Testis (tissue), 3 donors: Measurements from ENCODE around the gene PDE6A. TPM values are rescaled to one million over a fixed set of nuclear protein-coding genes. Genes with fewer than 3 reads are reported as not detected.
A peak's percentile ranks its signal among the peaks of the same experiment; 100 is the strongest.

ENCODE experiments used
- DNase-seq: peaks from one replicate; pipeline ENCODE4 v3.0.0-alpha.2; 2019
- H3K27ac ChIP-seq, 2 donors: fragments of 200-600 bp; sonication (generic); one replicate each; pipeline ENCODE4 v1.5.1; 2019
- H3K27me3 ChIP-seq: fragments of 200-600 bp; sonication (generic); one replicate; pipeline ENCODE4 v1.5.1; 2019
- H3K36me3 ChIP-seq: fragments of 200-600 bp; sonication (generic); one replicate; pipeline ENCODE4 v1.5.1; 2017; ENCODE audit warnings: low read depth; ENCODE audit errors: missing control alignments
- H3K4me1 ChIP-seq: fragments of 200-600 bp; sonication (generic); one replicate; pipeline ENCODE4 v1.5.1; 2019
- H3K4me3 ChIP-seq, 2 donors: fragments of 200-600 bp; sonication (generic); one replicate each; pipeline ENCODE4 v1.5.1; 2017 to 2019
- H3K9me3 ChIP-seq: fragments of 200-600 bp; sonication (generic); one replicate; pipeline ENCODE4 v1.5.1; 2017
- POLR2A ChIP-seq: fragments of 450-650 bp; IDR thresholded peaks from one replicate; pipeline ENCODE4 v1.6.1; 2017; ENCODE audit warnings: antibody characterized with exemption, mild to moderate bottlenecking, moderate library complexity
- WGBS, 2 donors: methylation state at CpG; one replicate each; pipeline ENCODE4 v1.1.5; 2018; 5-methylcytosine and 5-hydroxymethylcytosine counted together
- intact Hi-C: fragments of 100-400 bp; cut with DNase I; formaldehyde crosslinking; loops from one replicate; pipeline ENCODE4 v1.15.1; 2023; ENCODE audit warnings: low total_unique reads
- polyA plus RNA-seq: library from polyadenylated mRNA; stranded (reverse); fragments of 350-450 nt; fragmentation: Illumina TruSeq; extraction: RNeasy Lipid Tissue Mini Kit (QIAGEN cat#74804); gene quantifications from one replicate; pipeline ENCODE4 v1.2.3, GENCODE V29; 2014; ENCODE audit warnings: low read depth, low replicate concordance; ENCODE audit not compliant: insufficient read depth
- total RNA-seq, 2 donors: library from RNA; depleted of rRNA; stranded (reverse); fragments of >200 nt; gene quantifications; one replicate each; pipeline ENCODE4 v1.2.3, GENCODE V29; 2016
- TF ChIP-seq, protein P1 (sequence below), 3 experiments: fragments of 450-650 bp in 2 of 3; fragments of 200-600 bp in 1 of 3; sonication (generic) in 1 of 3; IDR thresholded peaks; one replicate each; pipeline ENCODE4 v1.5.1; 2016 to 2019; ENCODE audit warnings: antibody characterized with exemption in 3 of 3, mild to moderate bottlenecking in 2 of 3, moderate library complexity in 1 of 3

PDE6A gene
- total and polyA plus RNA-seq, 3 donors from 2014 or later, result 2.9 to 4.6 (median 3.2) TPM

DNA sequence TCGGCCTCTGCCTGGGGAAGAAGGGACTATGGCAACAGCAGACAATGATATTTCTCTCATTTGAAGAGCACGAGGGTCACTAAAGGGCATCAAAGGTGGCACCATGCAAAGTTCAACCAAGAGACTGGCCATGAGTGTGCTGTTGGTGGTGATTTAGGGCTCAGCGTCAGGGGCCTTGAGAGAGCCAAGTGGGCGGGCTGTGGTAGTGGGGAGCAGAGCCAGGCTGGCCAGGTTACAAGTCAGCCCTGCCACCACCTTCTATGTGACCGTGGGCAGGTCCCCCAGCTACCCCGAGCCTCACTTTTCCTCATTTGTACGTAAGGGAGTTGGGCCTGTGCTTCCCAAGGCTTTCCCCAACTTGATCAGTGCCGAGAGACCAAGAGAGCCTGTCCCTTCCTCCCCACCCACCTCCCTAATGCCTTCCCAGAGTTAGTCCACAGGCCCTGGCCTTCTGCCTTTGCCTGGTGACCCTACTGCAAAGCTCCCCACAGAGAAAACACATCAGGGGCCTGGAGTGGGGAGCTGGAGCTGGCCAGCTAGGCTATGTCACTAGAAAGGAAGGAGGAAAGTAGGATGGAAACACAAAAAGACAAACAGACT, 104.3 kb downstream of the PDE6A start:
- intact Hi-C loops, result loop anchor here (10.0 kb wide), 1 partner anchor 124 kb away; the partner anchor contains the start of gene SLC26A2
- DNase-seq, result no peak
- H3K9me3 ChIP-seq, result no peaks in the 10 kb centered on the region
- H3K36me3 ChIP-seq, result no peaks in the 10 kb centered on the region
- no peak overlapping the region for H3K4me3 ChIP-seq
- H3K4me1 ChIP-seq, result no peaks in the 10 kb centered on the region
- TF ChIP-seq, protein P1, sequence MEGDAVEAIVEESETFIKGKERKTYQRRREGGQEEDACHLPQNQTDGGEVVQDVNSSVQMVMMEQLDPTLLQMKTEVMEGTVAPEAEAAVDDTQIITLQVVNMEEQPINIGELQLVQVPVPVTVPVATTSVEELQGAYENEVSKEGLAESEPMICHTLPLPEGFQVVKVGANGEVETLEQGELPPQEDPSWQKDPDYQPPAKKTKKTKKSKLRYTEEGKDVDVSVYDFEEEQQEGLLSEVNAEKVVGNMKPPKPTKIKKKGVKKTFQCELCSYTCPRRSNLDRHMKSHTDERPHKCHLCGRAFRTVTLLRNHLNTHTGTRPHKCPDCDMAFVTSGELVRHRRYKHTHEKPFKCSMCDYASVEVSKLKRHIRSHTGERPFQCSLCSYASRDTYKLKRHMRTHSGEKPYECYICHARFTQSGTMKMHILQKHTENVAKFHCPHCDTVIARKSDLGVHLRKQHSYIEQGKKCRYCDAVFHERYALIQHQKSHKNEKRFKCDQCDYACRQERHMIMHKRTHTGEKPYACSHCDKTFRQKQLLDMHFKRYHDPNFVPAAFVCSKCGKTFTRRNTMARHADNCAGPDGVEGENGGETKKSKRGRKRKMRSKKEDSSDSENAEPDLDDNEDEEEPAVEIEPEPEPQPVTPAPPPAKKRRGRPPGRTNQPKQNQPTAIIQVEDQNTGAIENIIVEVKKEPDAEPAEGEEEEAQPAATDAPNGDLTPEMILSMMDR (IDR thresholded peaks at IDR 0.05), result no peak
- TF ChIP-seq POLR2A, result no peak
- 78 to 81% methylated on average over 5 to 8 of the region's 8 CpGs for WGBS, 2 donors
- H3K27ac ChIP-seq, result no peak overlapping the region
- no peaks in the 10 kb centered on the region for H3K27me3 ChIP-seq

DNA sequence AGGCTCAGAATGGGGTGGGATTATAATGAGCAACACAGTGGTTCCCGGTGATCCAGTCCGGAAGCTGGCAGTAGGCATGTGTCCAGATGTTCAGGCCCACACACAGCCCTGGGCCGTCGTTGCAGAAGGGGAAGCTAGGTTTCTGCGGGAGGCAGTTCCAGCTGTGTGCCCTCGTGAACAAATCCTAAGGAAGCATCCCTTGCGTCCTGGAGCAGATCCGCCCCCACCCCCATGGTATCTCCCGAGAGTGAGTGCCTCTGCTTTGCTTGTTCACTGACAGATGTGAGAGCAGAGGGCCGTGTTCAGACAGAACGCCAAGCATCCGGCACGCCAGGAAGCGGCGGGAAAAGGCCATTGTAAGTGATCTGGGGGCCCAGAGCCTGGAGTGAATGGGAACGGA, 104.8 kb downstream of the PDE6A start:
- TF ChIP-seq, protein P1 (IDR thresholded peaks at IDR 0.05), result no peak
- TF ChIP-seq POLR2A, result no peak
- no peaks in the 10 kb centered on the region for H3K4me1 ChIP-seq
- intact Hi-C loops, result loop anchor here (10.0 kb wide), 2 partner anchors 125 to 155 kb away; partner anchors contain the start of gene SLC26A2
- DNase-seq, result no peak
- no peaks in the 10 kb centered on the region for H3K27me3 ChIP-seq
- H3K9me3 ChIP-seq, result no peaks in the 10 kb centered on the region
- 61 to 63% methylated on average over 16 of the region's 16 CpGs for WGBS, 2 donors
- H3K27ac ChIP-seq, result no peak overlapping the region
- no peaks in the 10 kb centered on the region for H3K36me3 ChIP-seq
- no peak overlapping the region for H3K4me3 ChIP-seq

DNA sequence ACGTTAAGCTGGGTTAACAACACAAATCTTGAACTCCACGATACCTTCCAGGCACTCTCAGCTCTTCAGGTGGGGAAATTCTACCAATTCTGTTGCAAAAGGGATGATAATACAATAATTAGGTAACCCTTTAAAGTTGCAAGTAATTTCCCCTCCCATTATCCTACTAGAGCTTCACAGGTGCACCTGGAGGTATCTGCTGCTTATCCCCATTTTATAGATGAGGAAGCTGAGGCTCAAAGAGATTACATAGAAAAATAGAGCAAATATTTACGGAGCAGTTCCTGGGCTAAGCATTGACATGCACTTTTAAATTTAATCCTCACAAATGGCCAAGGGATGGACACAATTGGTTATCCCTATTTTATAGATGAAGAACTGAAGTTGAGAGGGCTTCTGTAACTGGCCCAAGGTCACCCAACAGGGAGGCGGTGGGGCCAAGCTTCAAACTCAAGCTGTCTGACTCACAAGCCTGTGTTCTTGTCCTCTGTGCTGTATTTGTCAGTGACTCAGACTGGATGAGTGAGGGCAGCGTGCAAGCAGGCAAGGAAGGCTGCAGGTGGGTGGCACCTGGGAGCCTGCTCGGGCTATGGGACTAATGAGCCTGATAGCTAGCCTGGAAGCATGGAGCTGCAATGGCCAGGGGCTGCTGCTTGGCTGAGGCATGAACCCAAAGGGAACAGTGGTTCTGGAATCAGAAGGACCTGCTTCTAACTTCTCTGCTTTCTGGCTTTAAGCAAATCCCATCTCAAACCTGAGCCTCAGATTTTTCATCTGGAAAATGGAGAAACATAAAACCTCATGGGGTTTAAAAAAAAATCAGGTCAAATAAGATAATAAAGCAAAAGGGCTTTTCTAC, 105.5 kb downstream of the PDE6A start:
- no peaks in the 10 kb centered on the region for H3K27me3 ChIP-seq
- TF ChIP-seq, protein P1 (IDR thresholded peaks at IDR 0.05), result no peak
- TF ChIP-seq POLR2A, result no peak
- 93 to 94% methylated on average over 4 to 6 of the region's 6 CpGs for WGBS, 2 donors
- intact Hi-C loops, result loop anchor here (10.0 kb wide), 1 partner anchor 156 kb away; no protein-coding TSS in a partner anchor
- no peak overlapping the region for H3K27ac ChIP-seq
- H3K36me3 ChIP-seq, result no peaks in the 10 kb centered on the region
- no peak overlapping the region for H3K4me3 ChIP-seq
- no peaks in the 10 kb centered on the region for H3K4me1 ChIP-seq
- no peak for DNase-seq
- no peaks in the 10 kb centered on the region for H3K9me3 ChIP-seq

DNA sequence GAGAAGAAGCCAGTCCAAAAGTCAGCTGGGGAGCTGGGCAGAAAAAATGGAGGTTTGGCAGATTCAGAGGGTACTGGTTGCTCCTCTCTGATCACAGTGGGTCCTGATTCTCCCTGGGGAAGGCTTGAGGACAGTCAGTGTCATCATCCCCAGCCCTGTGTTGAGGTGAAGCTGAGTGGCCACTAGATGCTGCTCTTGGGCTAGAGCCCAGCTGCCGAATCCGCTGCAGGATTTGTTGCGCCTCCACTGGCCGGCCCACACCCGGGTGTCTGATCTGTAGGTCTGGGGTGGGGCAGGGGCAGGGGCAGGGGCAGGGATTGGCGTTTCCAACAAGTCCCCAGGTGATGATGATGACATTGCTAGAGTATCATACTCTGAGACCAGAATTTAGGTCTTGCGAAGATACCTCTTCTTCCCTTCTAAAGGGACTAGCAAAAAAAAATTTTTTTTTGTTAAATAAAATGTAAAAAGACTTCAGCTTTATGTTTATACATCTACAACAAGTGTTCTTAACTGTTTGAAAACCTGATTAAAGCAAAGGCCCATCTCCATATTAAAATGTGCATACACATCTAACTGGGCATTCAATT, 106.8 kb downstream of the PDE6A start:
- peak; percentile 84 for DNase-seq
- Histone ChIP-seq H3K36me3 (no peaks in the 10 kb centered on the region), H3K4me1 (no peaks in the 10 kb centered on the region), H3K27me3 (no peaks in the 10 kb centered on the region), H3K27ac (no peak overlapping the region), H3K4me3 (no peak overlapping the region), H3K9me3 (no peaks in the 10 kb centered on the region)
- intact Hi-C loops, result loop anchor here (10.0 kb wide), 1 partner anchor 157 kb away; no protein-coding TSS in a partner anchor
- 30 to 57% methylated on average over 6 to 7 of the region's 7 CpGs for WGBS, 2 donors
- TF ChIP-seq, protein P1 (IDR thresholded peaks at IDR 0.05), result peak in 2 of 3 experiments; percentile 63 to 67
- TF ChIP-seq POLR2A, result no peak
